H1 (cell line): ENCODE results near the gene PDZD2. TPM values are rescaled to one million over a fixed set of nuclear protein-coding genes. Genes with fewer than 3 reads are reported as not detected.

Experiments used
- polyA plus RNA-seq, 7 experiments: library from polyadenylated mRNA; depleted of rRNA in 3 of 7; stranded (reverse) in 5 of 7; unstranded in 2 of 7; fragments of >200 nt in 5 of 7; fragments of 200-250 nt in 2 of 7; gene quantifications; 1 replicate in 5 of 7; 2 replicates in 1 of 7; 4 replicates in 1 of 7; pipeline versions ENCODE4 v1.2.1 to v1.2.3, GENCODE V29; 2011 to 2013; ENCODE audit warnings: missing spikeins in 2 of 7, mixed read lengths in 2 of 7
- total RNA-seq: library from RNA; stranded (reverse); fragmentation: NEBNext Ultra II Directional; extraction: Animal tissue kit (Norgen Biotek cat#: 25700); gene quantifications from 2 replicates; pipeline ENCODE4 v1.2.1, GENCODE V29; 2021
- TF ChIP-seq, protein P1 (sequence below): fragments of 300-600 bp; sonication (generic); IDR thresholded peaks from 2 replicates; pipeline ENCODE4 v1.7.1; 2012; ENCODE audit warnings: low read length, moderate library complexity, mild to moderate bottlenecking, inconsistent platforms; ENCODE audit not compliant: insufficient replicate concordance

Gene PDZD2
- total and polyA plus RNA-seq, 2 of the 8 experiments (the other 6 are each of a cell fraction or from before 2014, with no cell fraction given): 1.2 to 6.8 TPM

DNA sequence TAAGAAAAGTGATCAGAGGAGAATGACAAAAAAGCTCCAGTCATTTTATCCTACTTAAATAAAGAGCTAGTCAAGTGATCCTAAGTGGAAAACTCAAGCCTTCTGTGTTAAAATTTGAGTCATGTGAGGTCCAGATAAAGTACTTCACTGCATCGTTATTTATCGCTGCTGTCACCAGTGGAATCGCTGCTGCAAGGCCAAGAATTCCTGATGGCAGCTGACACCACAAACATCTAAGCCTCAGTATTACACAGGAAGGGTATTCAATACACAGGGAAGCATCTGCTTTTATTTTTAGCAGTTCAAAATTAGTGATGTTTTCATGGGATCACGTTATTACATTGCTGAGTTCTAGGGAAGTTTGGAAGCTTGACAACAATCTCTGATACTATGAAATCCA, 344.9 kb downstream of the PDZD2 start (continued):
- TF ChIP-seq, protein P1, sequence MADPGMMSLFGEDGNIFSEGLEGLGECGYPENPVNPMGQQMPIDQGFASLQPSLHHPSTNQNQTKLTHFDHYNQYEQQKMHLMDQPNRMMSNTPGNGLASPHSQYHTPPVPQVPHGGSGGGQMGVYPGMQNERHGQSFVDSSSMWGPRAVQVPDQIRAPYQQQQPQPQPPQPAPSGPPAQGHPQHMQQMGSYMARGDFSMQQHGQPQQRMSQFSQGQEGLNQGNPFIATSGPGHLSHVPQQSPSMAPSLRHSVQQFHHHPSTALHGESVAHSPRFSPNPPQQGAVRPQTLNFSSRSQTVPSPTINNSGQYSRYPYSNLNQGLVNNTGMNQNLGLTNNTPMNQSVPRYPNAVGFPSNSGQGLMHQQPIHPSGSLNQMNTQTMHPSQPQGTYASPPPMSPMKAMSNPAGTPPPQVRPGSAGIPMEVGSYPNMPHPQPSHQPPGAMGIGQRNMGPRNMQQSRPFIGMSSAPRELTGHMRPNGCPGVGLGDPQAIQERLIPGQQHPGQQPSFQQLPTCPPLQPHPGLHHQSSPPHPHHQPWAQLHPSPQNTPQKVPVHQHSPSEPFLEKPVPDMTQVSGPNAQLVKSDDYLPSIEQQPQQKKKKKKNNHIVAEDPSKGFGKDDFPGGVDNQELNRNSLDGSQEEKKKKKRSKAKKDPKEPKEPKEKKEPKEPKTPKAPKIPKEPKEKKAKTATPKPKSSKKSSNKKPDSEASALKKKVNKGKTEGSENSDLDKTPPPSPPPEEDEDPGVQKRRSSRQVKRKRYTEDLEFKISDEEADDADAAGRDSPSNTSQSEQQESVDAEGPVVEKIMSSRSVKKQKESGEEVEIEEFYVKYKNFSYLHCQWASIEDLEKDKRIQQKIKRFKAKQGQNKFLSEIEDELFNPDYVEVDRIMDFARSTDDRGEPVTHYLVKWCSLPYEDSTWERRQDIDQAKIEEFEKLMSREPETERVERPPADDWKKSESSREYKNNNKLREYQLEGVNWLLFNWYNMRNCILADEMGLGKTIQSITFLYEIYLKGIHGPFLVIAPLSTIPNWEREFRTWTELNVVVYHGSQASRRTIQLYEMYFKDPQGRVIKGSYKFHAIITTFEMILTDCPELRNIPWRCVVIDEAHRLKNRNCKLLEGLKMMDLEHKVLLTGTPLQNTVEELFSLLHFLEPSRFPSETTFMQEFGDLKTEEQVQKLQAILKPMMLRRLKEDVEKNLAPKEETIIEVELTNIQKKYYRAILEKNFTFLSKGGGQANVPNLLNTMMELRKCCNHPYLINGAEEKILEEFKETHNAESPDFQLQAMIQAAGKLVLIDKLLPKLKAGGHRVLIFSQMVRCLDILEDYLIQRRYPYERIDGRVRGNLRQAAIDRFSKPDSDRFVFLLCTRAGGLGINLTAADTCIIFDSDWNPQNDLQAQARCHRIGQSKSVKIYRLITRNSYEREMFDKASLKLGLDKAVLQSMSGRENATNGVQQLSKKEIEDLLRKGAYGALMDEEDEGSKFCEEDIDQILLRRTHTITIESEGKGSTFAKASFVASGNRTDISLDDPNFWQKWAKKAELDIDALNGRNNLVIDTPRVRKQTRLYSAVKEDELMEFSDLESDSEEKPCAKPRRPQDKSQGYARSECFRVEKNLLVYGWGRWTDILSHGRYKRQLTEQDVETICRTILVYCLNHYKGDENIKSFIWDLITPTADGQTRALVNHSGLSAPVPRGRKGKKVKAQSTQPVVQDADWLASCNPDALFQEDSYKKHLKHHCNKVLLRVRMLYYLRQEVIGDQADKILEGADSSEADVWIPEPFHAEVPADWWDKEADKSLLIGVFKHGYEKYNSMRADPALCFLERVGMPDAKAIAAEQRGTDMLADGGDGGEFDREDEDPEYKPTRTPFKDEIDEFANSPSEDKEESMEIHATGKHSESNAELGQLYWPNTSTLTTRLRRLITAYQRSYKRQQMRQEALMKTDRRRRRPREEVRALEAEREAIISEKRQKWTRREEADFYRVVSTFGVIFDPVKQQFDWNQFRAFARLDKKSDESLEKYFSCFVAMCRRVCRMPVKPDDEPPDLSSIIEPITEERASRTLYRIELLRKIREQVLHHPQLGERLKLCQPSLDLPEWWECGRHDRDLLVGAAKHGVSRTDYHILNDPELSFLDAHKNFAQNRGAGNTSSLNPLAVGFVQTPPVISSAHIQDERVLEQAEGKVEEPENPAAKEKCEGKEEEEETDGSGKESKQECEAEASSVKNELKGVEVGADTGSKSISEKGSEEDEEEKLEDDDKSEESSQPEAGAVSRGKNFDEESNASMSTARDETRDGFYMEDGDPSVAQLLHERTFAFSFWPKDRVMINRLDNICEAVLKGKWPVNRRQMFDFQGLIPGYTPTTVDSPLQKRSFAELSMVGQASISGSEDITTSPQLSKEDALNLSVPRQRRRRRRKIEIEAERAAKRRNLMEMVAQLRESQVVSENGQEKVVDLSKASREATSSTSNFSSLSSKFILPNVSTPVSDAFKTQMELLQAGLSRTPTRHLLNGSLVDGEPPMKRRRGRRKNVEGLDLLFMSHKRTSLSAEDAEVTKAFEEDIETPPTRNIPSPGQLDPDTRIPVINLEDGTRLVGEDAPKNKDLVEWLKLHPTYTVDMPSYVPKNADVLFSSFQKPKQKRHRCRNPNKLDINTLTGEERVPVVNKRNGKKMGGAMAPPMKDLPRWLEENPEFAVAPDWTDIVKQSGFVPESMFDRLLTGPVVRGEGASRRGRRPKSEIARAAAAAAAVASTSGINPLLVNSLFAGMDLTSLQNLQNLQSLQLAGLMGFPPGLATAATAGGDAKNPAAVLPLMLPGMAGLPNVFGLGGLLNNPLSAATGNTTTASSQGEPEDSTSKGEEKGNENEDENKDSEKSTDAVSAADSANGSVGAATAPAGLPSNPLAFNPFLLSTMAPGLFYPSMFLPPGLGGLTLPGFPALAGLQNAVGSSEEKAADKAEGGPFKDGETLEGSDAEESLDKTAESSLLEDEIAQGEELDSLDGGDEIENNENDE: no peak
